H1 (cell line): ENCODE measurements around the gene MAGI2. TPM values are rescaled to one million over a fixed set of nuclear protein-coding genes. Genes with fewer than 3 reads are reported as not detected.
A peak's percentile ranks its signal among the peaks of the same experiment; 100 is the strongest.

Experiments
- CTCF ChIA-PET: fragments of 300-600 bp; sonication (Branson Sonifier 250); formaldehyde crosslinking; loops from one replicate; lab custom pipeline; 2021; ENCODE audit not compliant: partially characterized antibody; lab: Charles Lee
- POLR2A ChIA-PET: fragments of 300-600 bp; sonication (Branson Sonifier 250); formaldehyde crosslinking; loops from one replicate; lab custom pipeline; 2021; ENCODE audit warnings: inconsistent platforms; ENCODE audit not compliant: partially characterized antibody; lab: Charles Lee
- DNase-seq, 2 experiments: peaks; one replicate each; pipeline versions ENCODE4 v3.0.0 to v3.0.0-alpha.2; 2010 to 2022; ENCODE audit warnings: low spot score in 2 of 2, low read depth in 1 of 2, mixed read lengths in 1 of 2
- FAIRE-seq: peaks from 2 replicates; lab custom pipeline; 2011; peaks lifted over from hg19 to GRCh38; lab: Jason Lieb, UNC
- H2AFZ ChIP-seq: 2 replicates; pipeline ENCODE4 v1.8.1; 2012; ENCODE audit warnings: low read length, inconsistent platforms
- H2AK5ac ChIP-seq: 2 replicates; pipeline ENCODE4 v1.6.1; 2013; ENCODE audit warnings: low read depth, low read length
- H2BK120ac ChIP-seq: replicated peaks from 2 replicates; pipeline ENCODE3; 2013; ENCODE audit warnings: low read depth, low read length, inconsistent platforms
- H2BK12ac ChIP-seq: 2 replicates; pipeline ENCODE4 v1.6.1; 2013; ENCODE audit warnings: low read depth, low read length
- H2BK15ac ChIP-seq: 2 replicates; pipeline ENCODE4 v1.6.1; 2013; ENCODE audit warnings: low read length
- H2BK20ac ChIP-seq: 2 replicates; pipeline ENCODE4 v1.6.1; 2013; ENCODE audit warnings: low read length
- H2BK5ac ChIP-seq: 2 replicates; pipeline ENCODE4 v1.6.1; 2013; ENCODE audit warnings: low read depth, low read length
- H3K14ac ChIP-seq: 2 replicates; pipeline ENCODE4 v1.6.1; 2013; ENCODE audit warnings: inconsistent platforms; ENCODE audit not compliant: insufficient read length
- H3K18ac ChIP-seq: 2 replicates; pipeline ENCODE4 v1.6.1; 2013; ENCODE audit warnings: low read length; ENCODE audit errors: extremely low read depth
- H3K23ac ChIP-seq: 2 replicates; pipeline ENCODE4 v1.6.1; 2013; ENCODE audit warnings: inconsistent platforms; ENCODE audit not compliant: insufficient read length
- H3K23me2 ChIP-seq: 2 replicates; pipeline ENCODE4 v1.6.1; 2013; ENCODE audit warnings: low read depth, low read length
- H3K27ac ChIP-seq: 2 replicates; pipeline ENCODE4 v1.6.1; 2011; ENCODE audit warnings: low read depth, low read length, inconsistent platforms
- H3K27me3 ChIP-seq, 4 experiments: replicated peaks in 1 of 4; 1 replicate in 1 of 4; 2 replicates in 3 of 4; pipeline versions ENCODE4 v1.6.1 to v1.8.1; 2011 to 2013; ENCODE audit warnings: low read length in 3 of 4, mild to moderate bottlenecking in 3 of 4, inconsistent platforms in 2 of 4, mixed read lengths in 2 of 4, moderate library complexity in 1 of 4; ENCODE audit not compliant: control insufficient read depth in 3 of 4, insufficient read depth in 3 of 4; ENCODE audit errors: extremely low read depth in 1 of 4
- H3K36me3 ChIP-seq, 4 experiments: 2 replicates each; pipeline versions ENCODE4 v1.6.1 to v1.8.1; 2011 to 2013; ENCODE audit warnings: mild to moderate bottlenecking in 4 of 4, low read length in 3 of 4, moderate library complexity in 2 of 4, control low read depth in 1 of 4, inconsistent platforms in 1 of 4; ENCODE audit not compliant: insufficient read depth in 4 of 4, control insufficient read depth in 2 of 4
- H3K4ac ChIP-seq: replicated peaks from 2 replicates; pipeline ENCODE3; 2013; ENCODE audit warnings: low read length, low read depth, mixed read lengths, inconsistent platforms; ENCODE audit not compliant: insufficient read length
- H3K4me1 ChIP-seq, 4 experiments: replicated peaks in 1 of 4; 1 replicate in 1 of 4; 2 replicates in 3 of 4; pipeline versions ENCODE4 v1.6.1 to v1.8.1; 2011 to 2013; ENCODE audit warnings: low read length in 3 of 4, inconsistent platforms in 2 of 4, mixed read lengths in 1 of 4; ENCODE audit not compliant: insufficient read depth in 4 of 4, control insufficient read depth in 3 of 4
- H3K4me2 ChIP-seq, 2 experiments: 2 replicates each; pipeline versions ENCODE4 v1.6.1 to v1.8.1; 2011 to 2013; ENCODE audit warnings: low read depth in 2 of 2, low read length in 2 of 2, control low read depth in 1 of 2, inconsistent platforms in 1 of 2, mild to moderate bottlenecking in 1 of 2; ENCODE audit not compliant: insufficient read depth in 1 of 2
- H3K4me3 ChIP-seq, 4 experiments: fragments of 200-600, 300-600 bp in 1 of 4; sonication (generic), shearing (Covaris generic), sonication (Bioruptor Twin) in 1 of 4; 2 replicates each; pipeline versions ENCODE4 v1.5.1 to v1.8.1; 2011 to 2016; ENCODE audit warnings: low read length in 4 of 4, low read depth in 3 of 4, control low read depth in 2 of 4, inconsistent platforms in 2 of 4, mild to moderate bottlenecking in 2 of 4, mixed read lengths in 1 of 4, moderate library complexity in 1 of 4; ENCODE audit not compliant: insufficient read depth in 2 of 4; ENCODE audit errors: extremely low read depth in 1 of 4
- H3K56ac ChIP-seq: replicated peaks from 2 replicates; pipeline ENCODE3; 2013; ENCODE audit warnings: low read depth, mild to moderate bottlenecking, mixed read lengths, low read length, inconsistent platforms; ENCODE audit not compliant: insufficient read length
- H3K79me1 ChIP-seq: 2 replicates; pipeline ENCODE4 v1.6.1; 2013; ENCODE audit warnings: low read depth, low read length, control low read depth
- H3K79me2 ChIP-seq, 2 experiments: 2 replicates each; pipeline versions ENCODE4 v1.6.1 to v1.8.1; 2012 to 2013; ENCODE audit warnings: low read length in 2 of 2, mild to moderate bottlenecking in 2 of 2, inconsistent platforms in 1 of 2; ENCODE audit not compliant: insufficient read depth in 2 of 2, control insufficient read depth in 1 of 2
- H3K9ac ChIP-seq, 4 experiments: replicated peaks in 1 of 4; 1 replicate in 1 of 4; 2 replicates in 3 of 4; pipeline versions ENCODE4 v1.6.1 to v1.8.1; 2011 to 2013; ENCODE audit warnings: low read depth in 3 of 4, low read length in 3 of 4, control low read depth in 2 of 4, mild to moderate bottlenecking in 2 of 4, moderate library complexity in 2 of 4, inconsistent platforms in 1 of 4; ENCODE audit errors: extremely low read depth in 1 of 4
- H3K9me3 ChIP-seq, 2 experiments: 2 replicates each; pipeline versions ENCODE4 v1.6.1 to v1.8.1; 2012 to 2013; ENCODE audit warnings: mild to moderate bottlenecking in 2 of 2, moderate library complexity in 2 of 2, control low read depth in 1 of 2, inconsistent platforms in 1 of 2, low read depth in 1 of 2, low read length in 1 of 2, mixed read lengths in 1 of 2; ENCODE audit not compliant: insufficient read depth in 2 of 2
- H4K20me1 ChIP-seq, 2 experiments: replicated peaks in 1 of 2; 2 replicates each; pipeline versions ENCODE3 to v1.8.1; 2011 to 2013; ENCODE audit warnings: inconsistent platforms in 2 of 2, low read length in 2 of 2, mild to moderate bottlenecking in 1 of 2; ENCODE audit not compliant: insufficient read depth in 2 of 2, control insufficient read depth in 1 of 2
- H4K5ac ChIP-seq: 2 replicates; pipeline ENCODE4 v1.6.1; 2013; ENCODE audit warnings: low read length, low read depth, mixed read lengths, inconsistent platforms; ENCODE audit not compliant: insufficient read length
- H4K8ac ChIP-seq: 2 replicates; pipeline ENCODE4 v1.8.0; 2013; ENCODE audit warnings: mild to moderate bottlenecking, moderate library complexity, low read length, inconsistent platforms; ENCODE audit not compliant: insufficient read depth; ENCODE audit errors: extremely low read depth
- H4K91ac ChIP-seq: replicated peaks from 2 replicates; pipeline ENCODE3; 2013; ENCODE audit warnings: low read length, mixed read lengths, inconsistent platforms; ENCODE audit not compliant: insufficient read length
- BACH1 ChIP-seq: IDR thresholded peaks from 2 replicates; pipeline ENCODE4 v1.6.1; 2012; ENCODE audit warnings: low read length, improper control_type of control experiment
- BCL11A ChIP-seq, 2 experiments: IDR thresholded peaks; one replicate each; pipeline ENCODE4 v1.6.1; 2011; ENCODE audit warnings: low read depth in 2 of 2, low read length in 2 of 2, mild to moderate bottlenecking in 2 of 2
- GTF2F1 ChIP-seq: IDR thresholded peaks from 2 replicates; pipeline ENCODE4 v1.6.1; 2012; ENCODE audit warnings: low read depth, low read length, improper control_type of control experiment, borderline replicate concordance
- NANOG ChIP-seq: IDR thresholded peaks from 2 replicates; pipeline ENCODE4 v1.6.1; 2011; ENCODE audit warnings: low read length, low read depth, mild to moderate bottlenecking, inconsistent platforms; ENCODE audit not compliant: insufficient read depth, poor library complexity, severe bottlenecking
- PHF8 ChIP-seq: fragments of 200-600 bp; sonication (generic); conservative IDR thresholded peaks from 2 replicates; pipeline ENCODE4 v1.7.1; 2012; ENCODE audit warnings: low read depth, mild to moderate bottlenecking, inconsistent platforms, low read length, moderate library complexity
- SIRT6 ChIP-seq: IDR thresholded peaks from one replicate; pipeline ENCODE4 v1.7.1; 2012; ENCODE audit warnings: low read length, inconsistent platforms
- SP4 ChIP-seq: IDR thresholded peaks from 2 replicates; pipeline ENCODE4 v1.6.1; 2012; ENCODE audit warnings: low read length, inconsistent platforms
- TAF1 ChIP-seq: IDR thresholded peaks from 2 replicates; pipeline ENCODE4 v1.6.1; 2011; ENCODE audit warnings: mild to moderate bottlenecking, low read depth, low read length
- WGBS, 2 experiments: shearing (Covaris generic) in 1 of 2; methylation state at CpG; one replicate each; pipeline versions ENCODE4 v1.1.6 to v1.1.7; 2013 to 2015; ENCODE audit warnings: low lambda C conversion rate in 2 of 2, mixed read lengths in 2 of 2, inconsistent platforms in 1 of 2, low coverage in 1 of 2, missing lambda C conversion rate in 1 of 2; ENCODE audit not compliant: insufficient replicate concordance in 2 of 2, insufficient coverage in 1 of 2, insufficient read length in 1 of 2; ENCODE audit errors: extremely low coverage in 1 of 2, missing lambda C conversion rate in 1 of 2; 5-methylcytosine and 5-hydroxymethylcytosine counted together
- polyA plus RNA-seq, 7 experiments: library from polyadenylated mRNA; depleted of rRNA in 3 of 7; stranded (reverse) in 5 of 7; unstranded in 2 of 7; fragments of >200 nt in 5 of 7; fragments of 200-250 nt in 2 of 7; gene quantifications; 1 replicate in 5 of 7; 2 replicates in 1 of 7; 4 replicates in 1 of 7; pipeline versions ENCODE4 v1.2.1 to v1.2.3, GENCODE V29; 2011 to 2013; ENCODE audit warnings: missing spikeins in 2 of 7, mixed read lengths in 2 of 7
- total RNA-seq: library from RNA; stranded (reverse); fragmentation: NEBNext Ultra II Directional; extraction: Animal tissue kit (Norgen Biotek cat#: 25700); gene quantifications from 2 replicates; pipeline ENCODE4 v1.2.1, GENCODE V29; 2021
- TF ChIP-seq, protein P1 (sequence below): IDR thresholded peaks from 2 replicates; pipeline ENCODE4 v1.6.1; 2012; ENCODE audit warnings: inconsistent platforms
- TF ChIP-seq, protein P2 (sequence below), 3 experiments: IDR thresholded peaks; 1 replicate in 2 of 3; 2 replicates in 1 of 3; pipeline versions ENCODE4 v1.5.1 to v1.6.1; 2011; ENCODE audit warnings: low read length in 3 of 3, mild to moderate bottlenecking in 3 of 3, inconsistent platforms in 2 of 3, low read depth in 1 of 3, moderate library complexity in 1 of 3; ENCODE audit not compliant: insufficient read depth in 1 of 3; ENCODE audit errors: control extremely low read depth in 1 of 3

Gene MAGI2
- total and polyA plus RNA-seq, 2 of the 8 experiments (the other 6 are each of a cell fraction or from before 2014, with no cell fraction given) = 6.0 to 27.3 TPM

DNA sequence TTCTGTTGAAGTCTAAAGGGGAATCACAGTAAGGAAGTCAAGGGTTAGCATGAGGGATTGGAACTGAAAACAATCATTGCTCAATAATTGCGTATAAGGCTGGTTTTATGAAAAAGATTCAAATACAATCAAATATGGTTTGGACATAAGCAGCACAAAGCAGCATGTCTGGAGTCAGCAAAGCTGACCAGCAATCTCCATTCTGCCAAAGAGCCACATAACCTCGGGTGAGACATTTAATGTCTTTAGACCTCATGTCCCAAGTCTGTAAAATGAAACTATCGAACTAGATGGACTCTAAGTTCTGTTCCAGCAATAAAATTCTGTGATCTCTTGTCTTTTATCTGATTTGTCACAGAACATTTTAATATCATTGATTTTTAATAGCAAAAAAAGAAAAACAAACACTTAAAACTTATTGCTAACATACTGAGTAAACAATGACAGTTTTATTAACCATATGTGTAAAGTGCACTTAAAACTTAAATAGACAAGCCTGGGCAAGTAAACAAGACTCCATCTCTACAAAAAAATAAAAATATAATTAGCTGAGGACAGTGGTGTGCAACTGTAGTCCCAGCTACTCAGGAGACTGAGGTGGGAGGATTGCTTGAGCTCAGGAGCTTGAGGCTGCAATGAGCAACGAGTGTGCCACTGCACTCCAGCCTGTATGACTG is 217.0 kb downstream of the MAGI2 start:
- no peak overlapping the region for H3K4me3 ChIP-seq
- 0 out of 2 replicates have a peak overlapping the region, but pooled peaks have one; percentile 50 for H2BK12ac ChIP-seq
- H3K23me2 ChIP-seq = no peaks in the 10 kb centered on the region
- no peaks in the 10 kb centered on the region for H3K79me2 ChIP-seq
- no peak overlapping the region for H3K4me2 ChIP-seq
- no peak overlapping the region for H4K5ac ChIP-seq
- H3K4ac ChIP-seq = no peak overlapping the region
- no peak overlapping the region for H3K23ac ChIP-seq
- no peak overlapping the region for H2AK5ac ChIP-seq
- H2BK5ac ChIP-seq = no peak overlapping the region
- no peak overlapping the region for H2AFZ ChIP-seq
- no peak overlapping the region for H4K91ac ChIP-seq
- no peak overlapping the region for H3K18ac ChIP-seq
- H3K9ac ChIP-seq = no peak overlapping the region
- no peaks in the 10 kb centered on the region for H3K27me3 ChIP-seq
- no peak overlapping the region for H3K27ac ChIP-seq
- no peaks in the 10 kb centered on the region for H3K4me1 ChIP-seq
- ChIA-PET POLR2A (no interaction called here), CTCF (interaction anchor here (1.4 kb wide), 1 partner anchor 10 kb away, joined by 4 read pairs; no protein-coding TSS in a partner anchor)
- FAIRE-seq (no peak), DNase-seq (no peak)
- no peaks in the 10 kb centered on the region for H4K20me1 ChIP-seq
- H3K14ac ChIP-seq = no peak overlapping the region
- H4K8ac ChIP-seq = no peak overlapping the region
- H3K56ac ChIP-seq = no peak overlapping the region
- no peak overlapping the region for H2BK120ac ChIP-seq
- H3K36me3 ChIP-seq = no peaks in the 10 kb centered on the region; a peak in 1 of 8 replicates
- no peaks in the 10 kb centered on the region for H3K79me1 ChIP-seq
- peaks cover under 1 to 6% of the 10 kb centered on the region in 2 experiments; a peak in 1 of 4 replicates for H3K9me3 ChIP-seq
- 0 out of 2 replicates have a peak overlapping the region, but pooled peaks have one; percentile 61 for H2BK20ac ChIP-seq
- H2BK15ac ChIP-seq = no peak overlapping the region
- WGBS, 2 experiments = 85% methylated on average over 4 of the region's 4 CpGs; no CpG with 5 or more reads in 1 of the 2 experiments
- no peak for TF ChIP-seq TAF1
- TF ChIP-seq, protein P1, sequence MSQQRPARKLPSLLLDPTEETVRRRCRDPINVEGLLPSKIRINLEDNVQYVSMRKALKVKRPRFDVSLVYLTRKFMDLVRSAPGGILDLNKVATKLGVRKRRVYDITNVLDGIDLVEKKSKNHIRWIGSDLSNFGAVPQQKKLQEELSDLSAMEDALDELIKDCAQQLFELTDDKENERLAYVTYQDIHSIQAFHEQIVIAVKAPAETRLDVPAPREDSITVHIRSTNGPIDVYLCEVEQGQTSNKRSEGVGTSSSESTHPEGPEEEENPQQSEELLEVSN = no peak
- TF ChIP-seq BCL11A (IDR thresholded peaks at IDR 0.05; ENCODE audit: low read depth in 2 of 2, low read length in 2 of 2) = no peak
- TF ChIP-seq BACH1 = no peak
- TF ChIP-seq GTF2F1 = no peak
- no peak for TF ChIP-seq SP4
- no peak for TF ChIP-seq NANOG
- TF ChIP-seq, protein P2, sequence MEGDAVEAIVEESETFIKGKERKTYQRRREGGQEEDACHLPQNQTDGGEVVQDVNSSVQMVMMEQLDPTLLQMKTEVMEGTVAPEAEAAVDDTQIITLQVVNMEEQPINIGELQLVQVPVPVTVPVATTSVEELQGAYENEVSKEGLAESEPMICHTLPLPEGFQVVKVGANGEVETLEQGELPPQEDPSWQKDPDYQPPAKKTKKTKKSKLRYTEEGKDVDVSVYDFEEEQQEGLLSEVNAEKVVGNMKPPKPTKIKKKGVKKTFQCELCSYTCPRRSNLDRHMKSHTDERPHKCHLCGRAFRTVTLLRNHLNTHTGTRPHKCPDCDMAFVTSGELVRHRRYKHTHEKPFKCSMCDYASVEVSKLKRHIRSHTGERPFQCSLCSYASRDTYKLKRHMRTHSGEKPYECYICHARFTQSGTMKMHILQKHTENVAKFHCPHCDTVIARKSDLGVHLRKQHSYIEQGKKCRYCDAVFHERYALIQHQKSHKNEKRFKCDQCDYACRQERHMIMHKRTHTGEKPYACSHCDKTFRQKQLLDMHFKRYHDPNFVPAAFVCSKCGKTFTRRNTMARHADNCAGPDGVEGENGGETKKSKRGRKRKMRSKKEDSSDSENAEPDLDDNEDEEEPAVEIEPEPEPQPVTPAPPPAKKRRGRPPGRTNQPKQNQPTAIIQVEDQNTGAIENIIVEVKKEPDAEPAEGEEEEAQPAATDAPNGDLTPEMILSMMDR (IDR thresholded peaks at IDR 0.05; ENCODE audit: control extremely low read depth in 1 of 3, insufficient read depth in 1 of 3, low read depth in 1 of 3, low read length in 3 of 3) = no peak
- TF ChIP-seq PHF8 = no peak
- TF ChIP-seq SIRT6 = no peak
